GM23338 (cell line): Measurements from ENCODE around the gene COIL. TPM values are rescaled to one million over a fixed set of nuclear protein-coding genes. Genes with fewer than 3 reads are reported as not detected.

Source experiments
- ATAC-seq: fragments of 200-7000 bp; cut with Tn5 transposase; 3 replicates; pipeline ENCODE4 v1.9.1; 2020
- DNase-seq: peaks from one replicate; pipeline ENCODE4 v3.0.0-alpha.2; 2015; ENCODE audit warnings: low spot score
- H2AFZ ChIP-seq: fragments of 200-600 bp; sonication (generic); 2 replicates; pipeline ENCODE4 v1.8.0; 2016; ENCODE audit warnings: antibody characterized with exemption, mild to moderate bottlenecking, moderate library complexity
- H3F3A ChIP-seq: fragments of 200-600 bp; sonication (generic); replicated peaks from 2 replicates; pipeline ENCODE4 v1.8.0; 2017; ENCODE audit warnings: antibody characterized with exemption, mixed run types, low read depth
- H3K27ac ChIP-seq: fragments of 200-600 bp; sonication (generic); 2 replicates; pipeline ENCODE4 v1.6.1; 2016; ENCODE audit warnings: low read depth
- H3K27me3 ChIP-seq: fragments of 200-600 bp; sonication (generic); 2 replicates; pipeline ENCODE4 v1.8.0; 2016; ENCODE audit warnings: mild to moderate bottlenecking, mixed run types, moderate library complexity; ENCODE audit not compliant: insufficient read depth
- H3K36me3 ChIP-seq: fragments of 200-600 bp; sonication (generic); 2 replicates; pipeline ENCODE4 v1.8.0; 2016; ENCODE audit warnings: mild to moderate bottlenecking; ENCODE audit not compliant: insufficient read depth
- H3K4me1 ChIP-seq: fragments of 200-600 bp; sonication (generic); 2 replicates; pipeline ENCODE4 v1.8.0; 2016; ENCODE audit warnings: mild to moderate bottlenecking, moderate library complexity; ENCODE audit not compliant: insufficient read depth
- H3K4me2 ChIP-seq: fragments of 200-600 bp; sonication (generic); 2 replicates; pipeline ENCODE4 v1.7.1; 2017; ENCODE audit warnings: mixed run types
- H3K4me3 ChIP-seq: fragments of 200-600 bp; sonication (generic); 2 replicates; pipeline ENCODE4 v1.6.1; 2016; ENCODE audit warnings: mixed run types
- H3K79me2 ChIP-seq: fragments of 200-600 bp; sonication (generic); replicated peaks from 2 replicates; pipeline ENCODE4 v1.8.0; 2017; ENCODE audit warnings: mild to moderate bottlenecking; ENCODE audit not compliant: insufficient read depth
- H3K9me2 ChIP-seq: fragments of 200-600 bp; sonication (generic); 2 replicates; pipeline ENCODE4 v1.8.0; 2017; ENCODE audit not compliant: insufficient read depth
- H4K20me1 ChIP-seq: fragments of 200-600 bp; sonication (generic); replicated peaks from 2 replicates; pipeline ENCODE4 v1.8.0; 2017; ENCODE audit warnings: mild to moderate bottlenecking; ENCODE audit not compliant: insufficient read depth
- H3K27ac Mint-ChIP-seq: 2 replicates; pipeline ENCODE4 v1.8.0; 2020; ENCODE audit warnings: inconsistent platforms, mild to moderate bottlenecking, moderate library complexity, mixed read lengths
- H3K27me3 Mint-ChIP-seq: 3 replicates; pipeline ENCODE4 v1.8.0; 2022; ENCODE audit warnings: low read depth, mild to moderate bottlenecking, moderate library complexity, mixed read lengths, inconsistent platforms; ENCODE audit not compliant: insufficient read depth, poor library complexity
- H3K36me3 Mint-ChIP-seq: 3 replicates; pipeline ENCODE4 v1.8.0; 2021; ENCODE audit warnings: low read depth, mild to moderate bottlenecking, inconsistent platforms, moderate library complexity, mixed read lengths
- H3K4me1 Mint-ChIP-seq: 3 replicates; pipeline ENCODE4 v1.8.0; 2020; ENCODE audit warnings: mild to moderate bottlenecking, inconsistent platforms, mixed read lengths
- H3K4me3 Mint-ChIP-seq: 3 replicates; pipeline ENCODE4 v1.8.0; 2021; ENCODE audit warnings: moderate library complexity, mild to moderate bottlenecking, inconsistent platforms, mixed read lengths
- H3K9me3 Mint-ChIP-seq: 3 replicates; pipeline ENCODE4 v1.8.0; 2020; ENCODE audit warnings: moderate library complexity, mild to moderate bottlenecking, inconsistent platforms, mixed read lengths
- CREB1 ChIP-seq: fragments of 250-450 bp; sonication (Bioruptor Pico); IDR thresholded peaks from 2 replicates; pipeline ENCODE4 v1.5.0; 2020; ENCODE audit warnings: low read depth, mild to moderate bottlenecking, moderate library complexity
- CTCF ChIP-seq, 2 experiments: fragments of 200-600 bp in 1 of 2; sonication (generic) in 1 of 2; conservative IDR thresholded peaks; 2 replicates each; pipeline versions ENCODE4 v1.5.1 to v1.6.1; 2016 to 2017; ENCODE audit warnings: antibody characterized with exemption in 2 of 2, low read depth in 2 of 2, mild to moderate bottlenecking in 2 of 2, moderate library complexity in 1 of 2
- ETS1 ChIP-seq: IDR thresholded peaks from 2 replicates; pipeline ENCODE4 v1.6.1; 2016; ENCODE audit warnings: antibody characterized with exemption
- EZH2 ChIP-seq: fragments of 200-600 bp; sonication (generic); IDR thresholded peaks from one replicate; pipeline ENCODE4 v1.8.0; 2017; ENCODE audit warnings: antibody characterized with exemption, mild to moderate bottlenecking, low read depth; ENCODE audit not compliant: unreplicated experiment
- EZH2phosphoT487 ChIP-seq: fragments of 200-600 bp; sonication (generic); IDR thresholded peaks from one replicate; pipeline ENCODE4 v1.8.1; 2018; ENCODE audit warnings: antibody characterized with exemption; ENCODE audit not compliant: unreplicated experiment
- JUNB ChIP-seq: IDR thresholded peaks from one replicate; pipeline ENCODE4 v1.6.1; 2016; ENCODE audit warnings: antibody characterized with exemption; ENCODE audit not compliant: unreplicated experiment
- NANOG ChIP-seq: IDR thresholded peaks from 2 replicates; pipeline ENCODE4 v1.6.1; 2016; ENCODE audit warnings: antibody characterized with exemption, borderline replicate concordance
- POLR2AphosphoS5 ChIP-seq: IDR thresholded peaks from 2 replicates; pipeline ENCODE4 v1.6.1; 2016; ENCODE audit warnings: antibody characterized with exemption, low read depth
- ZNF114 ChIP-seq: fragments of 250-450 bp; sonication (Bioruptor Pico); IDR thresholded peaks from 2 replicates; pipeline ENCODE4 v1.5.0; 2020; ENCODE audit warnings: mild to moderate bottlenecking, moderate library complexity
- microRNA counts: library from miRNA; unstranded; fragments of <30 nt; microRNA quantifications from one replicate; lab custom pipeline; 2017
- polyA plus RNA-seq: library from polyadenylated mRNA; unstranded; fragments of >200 nt; fragmentation: Nextera tagmentation; extraction: Ambion mirVana; gene quantifications from 2 replicates; pipeline ENCODE4 v1.2.1, GENCODE V29; 2016
- total RNA-seq: library from RNA; depleted of rRNA; stranded (reverse); fragments of >200 nt; shearing (Covaris generic); gene quantifications from 2 replicates; pipeline ENCODE4 v1.2.3, GENCODE V29; 2014; rRNA removed
- TF ChIP-seq, protein P1 (sequence below): fragments of 250-450 bp; sonication (Bioruptor Pico); IDR thresholded peaks from 2 replicates; pipeline ENCODE4 v1.5.0; 2020; ENCODE audit warnings: mild to moderate bottlenecking, moderate library complexity

COIL gene
- total and polyA plus RNA-seq, 2 experiments from 2014 or later = 18.5 to 32.2 TPM

GRCh38 chr17:56890390-56890789 is 70.5 kb downstream of the COIL start:
- no peaks in the 10 kb centered on the region for H3K9me2 ChIP-seq
- H3K4me2 ChIP-seq = no peak overlapping the region
- peaks cover 8% of the 10 kb centered on the region for H3K4me1 ChIP-seq
- no peak for ATAC-seq
- no peaks in the 10 kb centered on the region for H4K20me1 ChIP-seq
- H3K9me3 Mint-ChIP-seq = peaks cover 29% of the 10 kb centered on the region
- peaks cover 66% of the 10 kb centered on the region for H3K36me3 Mint-ChIP-seq
- no peaks in the 10 kb centered on the region for H3K27me3 ChIP-seq
- DNase-seq = no peak
- H3K27ac ChIP-seq = no peak overlapping the region
- H2AFZ ChIP-seq = no peak overlapping the region
- H3F3A ChIP-seq = no peaks in the 10 kb centered on the region
- H3K79me2 ChIP-seq = no peaks in the 10 kb centered on the region
- H3K27me3 Mint-ChIP-seq = no peaks in the 10 kb centered on the region
- peaks cover 15% of the 10 kb centered on the region for H3K36me3 ChIP-seq
- no peak overlapping the region for H3K4me3 ChIP-seq
- no peak overlapping the region for H3K4me3 Mint-ChIP-seq
- TF ChIP-seq ZNF114 (CRISPR knock-in tag) (no peak), JUNB (no peak), ETS1 (no peak), EZH2 (no peak), NANOG (no peak), POLR2AphosphoS5 (no peak), CTCF (conservative IDR thresholded peaks at IDR 0.05; ENCODE audit: low read depth in 2 of 2) (no peak), CREB1 (CRISPR knock-in tag) (no peak), EZH2phosphoT487 (no peak)
- TF ChIP-seq, protein P1, sequence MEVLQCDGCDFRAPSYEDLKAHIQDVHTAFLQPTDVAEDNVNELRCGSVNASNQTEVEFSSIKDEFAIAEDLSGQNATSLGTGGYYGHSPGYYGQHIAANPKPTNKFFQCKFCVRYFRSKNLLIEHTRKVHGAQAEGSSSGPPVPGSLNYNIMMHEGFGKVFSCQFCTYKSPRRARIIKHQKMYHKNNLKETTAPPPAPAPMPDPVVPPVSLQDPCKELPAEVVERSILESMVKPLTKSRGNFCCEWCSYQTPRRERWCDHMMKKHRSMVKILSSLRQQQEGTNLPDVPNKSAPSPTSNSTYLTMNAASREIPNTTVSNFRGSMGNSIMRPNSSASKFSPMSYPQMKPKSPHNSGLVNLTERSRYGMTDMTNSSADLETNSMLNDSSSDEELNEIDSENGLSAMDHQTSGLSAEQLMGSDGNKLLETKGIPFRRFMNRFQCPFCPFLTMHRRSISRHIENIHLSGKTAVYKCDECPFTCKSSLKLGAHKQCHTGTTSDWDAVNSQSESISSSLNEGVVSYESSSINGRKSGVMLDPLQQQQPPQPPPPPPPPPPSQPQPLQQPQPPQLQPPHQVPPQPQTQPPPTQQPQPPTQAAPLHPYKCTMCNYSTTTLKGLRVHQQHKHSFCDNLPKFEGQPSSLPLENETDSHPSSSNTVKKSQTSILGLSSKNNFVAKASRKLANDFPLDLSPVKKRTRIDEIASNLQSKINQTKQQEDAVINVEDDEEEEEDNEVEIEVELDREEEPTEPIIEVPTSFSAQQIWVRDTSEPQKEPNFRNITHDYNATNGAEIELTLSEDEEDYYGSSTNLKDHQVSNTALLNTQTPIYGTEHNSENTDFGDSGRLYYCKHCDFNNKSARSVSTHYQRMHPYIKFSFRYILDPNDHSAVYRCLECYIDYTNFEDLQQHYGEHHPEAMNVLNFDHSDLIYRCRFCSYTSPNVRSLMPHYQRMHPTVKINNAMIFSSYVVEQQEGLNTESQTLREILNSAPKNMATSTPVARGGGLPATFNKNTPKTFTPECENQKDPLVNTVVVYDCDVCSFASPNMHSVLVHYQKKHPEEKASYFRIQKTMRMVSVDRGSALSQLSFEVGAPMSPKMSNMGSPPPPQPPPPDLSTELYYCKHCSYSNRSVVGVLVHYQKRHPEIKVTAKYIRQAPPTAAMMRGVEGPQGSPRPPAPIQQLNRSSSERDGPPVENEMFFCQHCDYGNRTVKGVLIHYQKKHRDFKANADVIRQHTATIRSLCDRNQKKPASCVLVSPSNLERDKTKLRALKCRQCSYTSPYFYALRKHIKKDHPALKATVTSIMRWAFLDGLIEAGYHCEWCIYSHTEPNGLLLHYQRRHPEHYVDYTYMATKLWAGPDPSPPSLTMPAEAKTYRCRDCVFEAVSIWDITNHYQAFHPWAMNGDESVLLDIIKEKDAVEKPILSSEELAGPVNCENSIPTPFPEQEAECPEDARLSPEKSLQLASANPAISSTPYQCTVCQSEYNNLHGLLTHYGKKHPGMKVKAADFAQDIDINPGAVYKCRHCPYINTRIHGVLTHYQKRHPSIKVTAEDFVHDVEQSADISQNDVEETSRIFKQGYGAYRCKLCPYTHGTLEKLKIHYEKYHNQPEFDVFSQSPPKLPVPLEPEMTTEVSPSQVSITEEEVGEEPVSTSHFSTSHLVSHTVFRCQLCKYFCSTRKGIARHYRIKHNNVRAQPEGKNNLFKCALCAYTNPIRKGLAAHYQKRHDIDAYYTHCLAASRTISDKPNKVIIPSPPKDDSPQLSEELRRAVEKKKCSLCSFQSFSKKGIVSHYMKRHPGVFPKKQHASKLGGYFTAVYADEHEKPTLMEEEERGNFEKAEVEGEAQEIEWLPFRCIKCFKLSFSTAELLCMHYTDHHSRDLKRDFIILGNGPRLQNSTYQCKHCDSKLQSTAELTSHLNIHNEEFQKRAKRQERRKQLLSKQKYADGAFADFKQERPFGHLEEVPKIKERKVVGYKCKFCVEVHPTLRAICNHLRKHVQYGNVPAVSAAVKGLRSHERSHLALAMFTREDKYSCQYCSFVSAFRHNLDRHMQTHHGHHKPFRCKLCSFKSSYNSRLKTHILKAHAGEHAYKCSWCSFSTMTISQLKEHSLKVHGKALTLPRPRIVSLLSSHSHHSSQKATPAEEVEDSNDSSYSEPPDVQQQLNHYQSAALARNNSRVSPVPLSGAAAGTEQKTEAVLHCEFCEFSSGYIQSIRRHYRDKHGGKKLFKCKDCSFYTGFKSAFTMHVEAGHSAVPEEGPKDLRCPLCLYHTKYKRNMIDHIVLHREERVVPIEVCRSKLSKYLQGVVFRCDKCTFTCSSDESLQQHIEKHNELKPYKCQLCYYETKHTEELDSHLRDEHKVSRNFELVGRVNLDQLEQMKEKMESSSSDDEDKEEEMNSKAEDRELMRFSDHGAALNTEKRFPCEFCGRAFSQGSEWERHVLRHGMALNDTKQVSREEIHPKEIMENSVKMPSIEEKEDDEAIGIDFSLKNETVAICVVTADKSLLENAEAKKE (CRISPR knock-in tag) = no peak
- peaks cover 19% of the 10 kb centered on the region for H3K4me1 Mint-ChIP-seq
- no peak overlapping the region for H3K27ac Mint-ChIP-seq

MicroRNAs encoded within 50 kb of the gene (microRNA counts, 767-probe panel; counts per million panel counts)
- not detected for microRNA hsa-miR-3614-5p (lab: Ali Mortazavi, UCI)

Other genes with a start within 250 kb of the COIL start
- 0.85 and 1.0 TPM in 2 replicates for gene C17orf67, start 127.1 kb downstream of the COIL start, total RNA-seq
- 2.7 and 3.7 TPM in 2 replicates for gene C17orf67, start 127.1 kb downstream of the COIL start, polyA plus RNA-seq
- 5.9 and 10.1 TPM in 2 replicates for gene DGKE, start 126.9 kb downstream of the COIL start, total RNA-seq
- gene DGKE, start 126.9 kb downstream of the COIL start, polyA plus RNA-seq = 3.9 and 4.1 TPM in 2 replicates
- 24.7 and 36.2 TPM in 2 replicates for gene TRIM25, start 47.0 kb downstream of the COIL start, total RNA-seq
- gene TRIM25, start 47.0 kb downstream of the COIL start, polyA plus RNA-seq = 19.6 and 20.7 TPM in 2 replicates
- 52.1 and 55.0 TPM in 2 replicates for gene SCPEP1, start 17.1 kb upstream of the COIL start, total RNA-seq
- gene SCPEP1, start 17.1 kb upstream of the COIL start, polyA plus RNA-seq = 46.6 and 52.6 TPM in 2 replicates
- gene AKAP1, start 124.2 kb upstream of the COIL start, total RNA-seq = 34.9 and 45.9 TPM in 2 replicates
- gene AKAP1, start 124.2 kb upstream of the COIL start, polyA plus RNA-seq = 19.6 and 23.4 TPM in 2 replicates